Measurements from ENCODE around the gene C4orf50.
A peak's percentile ranks its signal among the peaks of the same experiment; 100 is the strongest.
"Not testable (repeated sequence)": the region's sequence is repeated elsewhere in the genome, so short reads cannot be mapped to it uniquely, and the experiment has no call there.

C4orf50 gene

DNA sequence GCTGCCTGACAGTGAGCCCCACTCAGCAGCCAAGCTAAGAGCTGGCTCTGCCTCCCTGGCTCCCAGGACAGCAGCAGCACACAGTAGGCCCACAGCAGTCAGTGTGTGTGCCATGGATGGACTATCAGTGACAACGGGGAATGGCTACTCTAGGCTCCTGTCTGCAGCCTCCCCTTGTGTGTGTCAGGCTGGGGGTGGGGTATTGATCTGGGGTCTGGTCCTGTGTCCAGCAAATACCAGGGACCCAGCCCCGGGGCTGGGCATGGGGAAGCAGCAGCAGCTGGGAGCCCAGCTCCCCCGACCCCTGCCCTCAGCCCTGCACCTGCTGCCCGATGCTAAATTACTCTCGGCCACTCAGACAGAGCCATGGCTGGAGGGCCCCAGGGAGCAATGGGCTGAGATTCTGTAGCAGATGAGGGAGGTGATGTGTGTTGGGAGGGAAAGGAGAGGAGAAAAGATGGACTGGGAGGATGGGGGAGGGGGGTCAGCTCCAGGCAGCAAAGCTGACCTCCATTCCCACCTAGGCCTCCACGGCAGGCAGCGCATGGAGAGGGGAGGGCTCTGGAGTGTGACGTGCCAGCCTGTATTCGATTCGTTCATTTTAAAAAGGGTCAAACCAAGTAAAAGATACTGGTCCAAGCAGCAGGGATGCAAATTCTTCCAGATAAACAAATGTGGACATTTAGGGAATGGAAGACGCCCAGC, 64.0 kb downstream of the C4orf50 start:
- H3K4me1 ChIP-seq, result peaks cover 29% of the 10 kb centered on the region
- H3K27me3 ChIP-seq, result no peaks in the 10 kb centered on the region
- no peak overlapping the region for H3K4me3 ChIP-seq (ENCODE audit: low read depth, low read length)
- TF ChIP-seq, protein P1, sequence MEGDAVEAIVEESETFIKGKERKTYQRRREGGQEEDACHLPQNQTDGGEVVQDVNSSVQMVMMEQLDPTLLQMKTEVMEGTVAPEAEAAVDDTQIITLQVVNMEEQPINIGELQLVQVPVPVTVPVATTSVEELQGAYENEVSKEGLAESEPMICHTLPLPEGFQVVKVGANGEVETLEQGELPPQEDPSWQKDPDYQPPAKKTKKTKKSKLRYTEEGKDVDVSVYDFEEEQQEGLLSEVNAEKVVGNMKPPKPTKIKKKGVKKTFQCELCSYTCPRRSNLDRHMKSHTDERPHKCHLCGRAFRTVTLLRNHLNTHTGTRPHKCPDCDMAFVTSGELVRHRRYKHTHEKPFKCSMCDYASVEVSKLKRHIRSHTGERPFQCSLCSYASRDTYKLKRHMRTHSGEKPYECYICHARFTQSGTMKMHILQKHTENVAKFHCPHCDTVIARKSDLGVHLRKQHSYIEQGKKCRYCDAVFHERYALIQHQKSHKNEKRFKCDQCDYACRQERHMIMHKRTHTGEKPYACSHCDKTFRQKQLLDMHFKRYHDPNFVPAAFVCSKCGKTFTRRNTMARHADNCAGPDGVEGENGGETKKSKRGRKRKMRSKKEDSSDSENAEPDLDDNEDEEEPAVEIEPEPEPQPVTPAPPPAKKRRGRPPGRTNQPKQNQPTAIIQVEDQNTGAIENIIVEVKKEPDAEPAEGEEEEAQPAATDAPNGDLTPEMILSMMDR (IDR thresholded peaks at IDR 0.05; ENCODE audit: low read depth, low read length), result no peak
- H3K9me3 ChIP-seq, result no peaks in the 10 kb centered on the region
- H3K36me3 ChIP-seq, result no peaks in the 10 kb centered on the region
- DNase-seq, result peak; percentile 41

DNA sequence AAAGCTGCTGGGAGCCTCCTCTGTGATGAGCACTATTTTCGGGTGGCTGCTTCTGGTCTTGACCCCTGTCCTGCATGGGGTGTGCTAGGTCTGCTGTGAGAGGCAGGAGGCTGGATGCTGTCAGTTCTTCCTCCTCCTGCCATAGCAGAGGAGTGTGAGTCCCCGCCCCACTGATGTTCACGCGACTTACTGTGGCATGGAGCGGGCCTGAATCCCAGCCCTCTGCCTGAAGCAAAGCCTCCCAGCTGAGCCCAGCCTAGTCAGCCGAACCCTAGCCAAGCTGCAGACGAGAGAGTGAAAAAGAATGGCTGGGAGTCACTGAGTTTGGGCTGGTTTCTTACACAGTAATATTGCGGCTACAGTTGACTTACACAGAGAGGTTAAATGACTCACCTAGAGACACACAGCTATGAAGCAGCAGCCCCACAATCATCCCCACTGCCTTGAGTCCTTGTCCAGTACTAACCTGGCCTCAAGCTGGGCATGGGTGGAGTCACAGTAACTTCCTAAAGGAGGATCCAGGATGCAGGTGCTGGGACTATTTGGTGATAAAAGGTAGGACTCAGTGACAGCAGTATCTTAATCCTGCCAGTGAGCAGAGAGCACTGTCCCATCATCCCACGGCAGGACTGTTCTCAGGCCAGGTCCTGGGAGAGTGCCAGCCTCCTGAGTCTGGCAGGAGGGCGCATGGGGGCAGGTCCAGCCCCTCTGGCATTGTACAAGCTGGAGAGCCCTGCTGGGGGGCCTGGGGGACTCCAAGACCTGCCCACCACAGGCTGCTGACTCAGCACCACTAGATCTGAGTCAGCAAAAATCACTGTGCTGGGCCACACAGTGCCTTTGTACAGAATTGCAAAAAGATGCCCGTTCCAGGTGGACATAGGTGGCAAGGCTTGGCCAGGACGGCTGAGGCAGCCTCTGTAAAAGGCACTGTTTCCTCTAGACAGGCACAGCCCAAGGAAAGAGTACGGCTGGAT, 65.0 kb downstream of the C4orf50 start:
- Histone ChIP-seq H3K4me1 (peaks cover 29% of the 10 kb centered on the region), H3K27me3 (no peaks in the 10 kb centered on the region), H3K9me3 (no peaks in the 10 kb centered on the region), H3K4me3 (ENCODE audit: low read depth, low read length) (no peak overlapping the region), H3K36me3 (no peaks in the 10 kb centered on the region)
- DNase-seq, result no peak
- TF ChIP-seq, protein P1 (IDR thresholded peaks at IDR 0.05; ENCODE audit: low read depth, low read length), result no peak

DNA sequence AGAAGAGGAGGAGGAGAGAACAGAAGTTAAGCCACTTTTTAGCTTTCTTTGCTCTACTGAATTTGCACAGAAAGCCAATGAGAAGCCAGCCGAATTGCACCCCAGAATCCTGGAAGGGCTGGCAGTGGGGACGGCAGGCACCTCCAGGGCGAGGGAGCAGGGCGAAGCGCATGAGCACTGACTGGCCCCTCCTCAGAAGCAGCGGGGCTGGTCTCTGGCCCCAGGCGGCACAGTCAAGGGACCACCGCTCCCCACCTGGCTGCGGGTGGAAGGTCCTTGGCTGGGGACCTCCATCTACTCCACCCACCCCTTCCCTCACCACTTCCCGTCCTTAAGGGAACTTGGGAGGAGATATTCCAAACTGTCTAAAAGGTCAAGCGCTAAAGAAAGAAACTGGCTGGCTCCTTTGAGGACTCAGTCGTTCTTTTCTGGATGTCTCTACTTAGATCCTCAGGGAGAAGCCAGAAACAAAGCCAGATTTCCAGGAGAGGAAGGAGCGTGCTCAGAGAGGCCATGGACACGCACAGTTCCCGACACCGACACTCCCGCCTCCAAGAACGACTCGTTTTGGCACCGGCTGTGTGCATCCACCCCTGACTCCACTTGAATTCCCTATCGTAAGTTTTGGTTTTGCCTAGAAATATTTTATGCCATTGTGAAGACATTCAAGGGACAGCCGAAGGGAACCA, 65.8 kb downstream of the C4orf50 start:
- Histone ChIP-seq H3K4me1 (peaks cover 29% of the 10 kb centered on the region), H3K4me3 (ENCODE audit: low read depth, low read length) (no peak overlapping the region), H3K9me3 (no peaks in the 10 kb centered on the region), H3K36me3 (no peaks in the 10 kb centered on the region), H3K27me3 (no peaks in the 10 kb centered on the region)
- TF ChIP-seq, protein P1 (IDR thresholded peaks at IDR 0.05; ENCODE audit: low read depth, low read length), result no peak
- DNase-seq, result no peak

DNA sequence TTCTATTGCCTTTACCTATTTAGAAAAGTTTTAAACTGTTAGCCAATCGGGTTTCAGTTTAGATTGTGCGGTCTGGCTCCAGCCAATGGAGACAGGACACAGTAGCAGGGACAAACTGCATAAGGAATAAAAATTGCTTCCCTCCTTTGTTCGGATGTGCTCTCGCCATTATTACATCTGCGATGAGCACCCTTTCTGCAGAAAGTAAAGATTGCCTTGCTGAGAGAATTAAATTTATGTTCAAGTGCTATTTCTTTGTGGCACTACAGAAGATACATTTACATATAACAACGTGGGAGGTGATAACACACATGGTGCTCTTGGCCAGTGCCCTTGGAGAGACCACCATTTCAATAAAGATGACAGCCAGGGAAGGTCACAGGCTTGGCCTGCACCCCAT, 71.6 kb downstream of the C4orf50 start:
- not testable (repeated sequence) for H3K4me1 ChIP-seq; H3K36me3 ChIP-seq; DNase-seq; H3K27me3 ChIP-seq; H3K9me3 ChIP-seq; H3K4me3 ChIP-seq (ENCODE audit: low read depth, low read length)

DNA sequence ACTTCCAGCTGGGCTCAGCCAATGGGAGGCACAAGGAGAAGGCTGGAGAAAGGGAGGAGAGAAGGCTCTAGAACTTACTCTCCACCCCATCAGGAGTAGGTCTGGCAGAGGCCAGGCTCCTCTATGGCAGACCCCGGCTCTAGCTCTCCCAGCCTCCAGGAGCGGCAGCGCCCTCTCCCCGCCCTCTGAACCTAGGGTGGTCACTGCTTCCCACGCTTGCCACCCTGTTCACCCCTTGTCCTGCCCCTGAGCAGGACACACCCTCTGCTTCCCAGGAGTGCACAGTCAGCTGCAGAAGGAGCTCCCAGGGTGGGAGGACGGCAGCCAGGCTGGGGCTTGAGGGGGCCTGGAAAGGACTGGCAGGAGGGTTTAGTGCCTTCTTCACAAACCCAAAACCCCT, 72.3 kb downstream of the C4orf50 start:
- H3K36me3 ChIP-seq, result no peaks in the 10 kb centered on the region
- no peak for DNase-seq
- TF ChIP-seq, protein P1 (IDR thresholded peaks at IDR 0.05; ENCODE audit: low read depth, low read length), result no peak
- H3K4me3 ChIP-seq (ENCODE audit: low read depth, low read length), result no peak overlapping the region
- no peaks in the 10 kb centered on the region for H3K27me3 ChIP-seq
- no peaks in the 10 kb centered on the region for H3K4me1 ChIP-seq
- peaks cover 3% of the 10 kb centered on the region; the same call in 1 of the 2 replicates for H3K9me3 ChIP-seq

DNA sequence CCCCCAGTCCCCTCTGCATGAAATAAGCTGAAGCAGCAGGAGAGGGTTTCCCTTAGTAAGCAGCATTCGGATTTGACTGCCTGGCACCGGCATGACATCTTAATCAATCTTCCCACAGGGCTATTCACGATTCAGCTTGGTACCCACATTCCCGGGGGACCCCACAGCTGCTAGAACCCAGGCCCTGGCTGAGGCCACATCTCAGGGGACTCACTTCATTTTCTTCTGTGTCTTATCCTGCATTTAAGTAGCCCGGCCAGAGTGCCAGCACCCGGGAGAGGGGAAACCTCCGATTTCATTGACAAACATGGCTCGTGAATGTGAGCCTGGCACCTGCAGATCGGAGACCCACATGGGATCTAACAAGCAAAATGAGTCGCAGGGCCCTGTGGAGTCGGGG, 73.1 kb downstream of the C4orf50 start:
- peaks cover 7% of the 10 kb centered on the region; the same call in 1 of the 2 replicates for H3K9me3 ChIP-seq
- TF ChIP-seq, protein P1 (IDR thresholded peaks at IDR 0.05; ENCODE audit: low read depth, low read length), result no peak
- H3K4me3 ChIP-seq (ENCODE audit: low read depth, low read length), result no peak overlapping the region
- H3K27me3 ChIP-seq, result no peaks in the 10 kb centered on the region
- DNase-seq, result no peak
- peaks cover 2% of the 10 kb centered on the region for H3K4me1 ChIP-seq
- H3K36me3 ChIP-seq, result no peaks in the 10 kb centered on the region
